ENCODE data around the gene ERC1.

- TF ChIP-seq POLR2A (IDR thresholded peaks at IDR 0.05; ENCODE audit: low read depth) (no peak), CTCF (IDR thresholded peaks at IDR 0.05) (no peak), POLR2AphosphoS5 (IDR thresholded peaks at IDR 0.05) (no peak)
These were observed 210.9 kb downstream of the ERC1 start for GRCh38 chr12:1201886-1202285.

Data from esophagus muscularis mucosa (tissue), 3 donors.